IMR-90 (cell line): ENCODE data around the gene RFX1. TPM values are rescaled to one million over a fixed set of nuclear protein-coding genes. Genes with fewer than 3 reads are reported as not detected.

Experiments
- ATAC-seq: fragments of 200-7000 bp; cut with Tn5 transposase; 2 replicates; pipeline ENCODE4 v1.9.1; 2020; ENCODE audit warnings: low read depth, mild to moderate bottlenecking, moderate library complexity
- BruUV-seq: library from RNA; stranded (reverse); fragments of 400-500 nt; replicated peaks from 2 replicates; lab custom pipeline; 2021; lab: Mats Ljungman, UMichigan
- CTCF ChIA-PET: fragments of 300-600 bp; formaldehyde crosslinking; extraction: SDS; loops from one replicate; lab custom pipeline; 2021; ENCODE audit warnings: antibody characterized with exemption; lab: Yijun Ruan, JAX
- POLR2A ChIA-PET: fragments of 300-600 bp; sonication (Branson Sonifier 250); formaldehyde crosslinking; loops from one replicate; lab custom pipeline; 2022; ENCODE audit warnings: antibody characterized with exemption; ENCODE audit not compliant: unreplicated experiment; lab: Charles Lee
- DNase-seq: peaks from one replicate; pipeline ENCODE4 v3.0.0; 2013
- H2AFZ ChIP-seq: replicated peaks from 2 replicates; pipeline ENCODE3; 2013; ENCODE audit warnings: low read length, mild to moderate bottlenecking; ENCODE audit not compliant: poor library complexity
- H2AK5ac ChIP-seq: 2 replicates; pipeline ENCODE4 v1.6.1; 2013; ENCODE audit warnings: low read depth, low read length, inconsistent platforms
- H2AK9ac ChIP-seq: replicated peaks from 2 replicates; pipeline ENCODE3; 2013; ENCODE audit warnings: mild to moderate bottlenecking, low read depth, low read length, moderate library complexity; ENCODE audit not compliant: poor library complexity
- H2BK120ac ChIP-seq: 2 replicates; pipeline ENCODE4 v1.6.1; 2013; ENCODE audit warnings: low read depth, low read length, inconsistent platforms
- H2BK15ac ChIP-seq: 3 replicates; pipeline ENCODE4 v1.6.1; 2013; ENCODE audit warnings: low read depth, low read length, inconsistent platforms
- H2BK20ac ChIP-seq: 2 replicates; pipeline ENCODE4 v1.6.1; 2013; ENCODE audit warnings: low read depth, mild to moderate bottlenecking, inconsistent platforms, low read length, moderate library complexity
- H2BK5ac ChIP-seq: 2 replicates; pipeline ENCODE4 v1.6.1; 2013; ENCODE audit warnings: mild to moderate bottlenecking, low read depth, low read length, inconsistent platforms; ENCODE audit not compliant: poor library complexity, severe bottlenecking
- H3K14ac ChIP-seq: replicated peaks from 2 replicates; pipeline ENCODE4 v1.6.1; 2013; ENCODE audit warnings: low read depth, low read length, inconsistent platforms
- H3K18ac ChIP-seq: 2 replicates; pipeline ENCODE4 v1.6.1; 2013; ENCODE audit warnings: low read depth, low read length, control low read depth
- H3K23ac ChIP-seq: 2 replicates; pipeline ENCODE4 v1.6.1; 2013; ENCODE audit warnings: low read depth, low read length, inconsistent platforms
- H3K27ac ChIP-seq: 2 replicates; pipeline ENCODE4 v1.5.1; 2013; ENCODE audit warnings: mild to moderate bottlenecking, control low read depth, low read length; ENCODE audit not compliant: insufficient read depth
- H3K27me3 ChIP-seq: 2 replicates; pipeline ENCODE4 v1.6.1; 2013; ENCODE audit warnings: low read length; ENCODE audit not compliant: control insufficient read depth, insufficient read depth
- H3K36me3 ChIP-seq: 2 replicates; pipeline ENCODE4 v1.6.1; 2013; ENCODE audit warnings: low read length, mixed read lengths; ENCODE audit not compliant: control insufficient read depth, insufficient read depth
- H3K4ac ChIP-seq: 2 replicates; pipeline ENCODE4 v1.6.1; 2013; ENCODE audit warnings: low read depth, low read length, inconsistent platforms
- H3K4me1 ChIP-seq: 2 replicates; pipeline ENCODE4 v1.6.1; 2013; ENCODE audit warnings: low read length, mixed read lengths; ENCODE audit not compliant: control insufficient read depth, insufficient read depth
- H3K4me2 ChIP-seq: 2 replicates; pipeline ENCODE4 v1.6.1; 2013; ENCODE audit warnings: low read depth, mild to moderate bottlenecking, control low read depth, low read length, moderate library complexity
- H3K4me3 ChIP-seq: 2 replicates; pipeline ENCODE4 v1.5.1; 2013; ENCODE audit warnings: low read depth, mild to moderate bottlenecking, control low read depth, low read length, moderate library complexity; ENCODE audit not compliant: insufficient read depth
- H3K56ac ChIP-seq: 2 replicates; pipeline ENCODE4 v1.6.1; 2013; ENCODE audit warnings: low read length, inconsistent platforms; ENCODE audit not compliant: insufficient read depth; ENCODE audit errors: extremely low read depth
- H3K79me1 ChIP-seq, 2 experiments: 2 replicates each; pipeline ENCODE4 v1.6.1; 2013; ENCODE audit warnings: low read length in 2 of 2, inconsistent platforms in 1 of 2, low read depth in 1 of 2
- H3K9ac ChIP-seq: 2 replicates; pipeline ENCODE4 v1.6.1; 2013; ENCODE audit warnings: low read depth, low read length, control low read depth
- H3K9me1 ChIP-seq: 2 replicates; pipeline ENCODE4 v1.6.1; 2013; ENCODE audit warnings: low read length, inconsistent platforms; ENCODE audit not compliant: insufficient read depth
- H3K9me3 ChIP-seq: 2 replicates; pipeline ENCODE4 v1.6.1; 2013; ENCODE audit warnings: low read length; ENCODE audit not compliant: control insufficient read depth, insufficient read depth
- H4K20me1 ChIP-seq: 2 replicates; pipeline ENCODE4 v1.6.1; 2013; ENCODE audit warnings: low read length, inconsistent platforms; ENCODE audit not compliant: insufficient read depth
- H4K5ac ChIP-seq: 2 replicates; pipeline ENCODE4 v1.6.1; 2013; ENCODE audit warnings: mild to moderate bottlenecking, low read depth, low read length, control low read depth
- H4K8ac ChIP-seq, 2 experiments: 2 replicates each; pipeline ENCODE4 v1.6.1; 2013; ENCODE audit warnings: low read depth in 2 of 2, low read length in 2 of 2, control low read depth in 1 of 2, inconsistent platforms in 1 of 2
- H4K91ac ChIP-seq: 2 replicates; pipeline ENCODE4 v1.6.1; 2013; ENCODE audit warnings: low read depth, low read length, inconsistent platforms; ENCODE audit not compliant: insufficient read depth
- BHLHE40 ChIP-seq: fragments of 150-350 bp; IDR thresholded peaks from 2 replicates; pipeline ENCODE4 v1.6.1; 2016; ENCODE audit warnings: mild to moderate bottlenecking, low read depth, low read length
- MAFK ChIP-seq: IDR thresholded peaks from 2 replicates; pipeline ENCODE4 v1.6.1; 2012; ENCODE audit warnings: low read depth, low read length, improper control_type of control experiment
- RFX5 ChIP-seq: IDR thresholded peaks from 2 replicates; pipeline ENCODE4 v1.8.0; 2012; ENCODE audit warnings: low read depth, mild to moderate bottlenecking, low read length, moderate library complexity
- WGBS, 2 experiments: methylation state at CpG; one replicate each; pipeline versions ENCODE4 v1.1.5 to v1.1.7; 2013; ENCODE audit warnings: missing lambda C conversion rate in 2 of 2; ENCODE audit not compliant: insufficient read length in 1 of 2; ENCODE audit errors: extremely low coverage in 2 of 2; 5-methylcytosine and 5-hydroxymethylcytosine counted together
- dilution Hi-C: fragments of 300-500 bp; cut with HindIII; formaldehyde crosslinking; loops from one replicate; pipeline ENCODE4 v1.14.3; 2018; ENCODE audit warnings: low sequenced_read_pairs; ENCODE audit not compliant: unreplicated experiment
- in situ Hi-C: fragments of 300-500 bp; cut with MboI; formaldehyde crosslinking; loops from 3 replicates; pipeline ENCODE4 v1.14.3; 2019; ENCODE audit warnings: low sequenced_read_pairs, inconsistent platforms, mixed read lengths
- intact Hi-C: fragments of 100-400 bp; cut with micrococcal nuclease; formaldehyde crosslinking; loops from 2 replicates; pipeline ENCODE4 v1.10.0; 2022
- polyA plus RNA-seq, 3 experiments: library from polyadenylated mRNA; depleted of rRNA; stranded (reverse); fragments of >200 nt; gene quantifications; 2 replicates each; pipeline ENCODE4 v1.2.3, GENCODE V29; 2012; ENCODE audit warnings: low replicate concordance in 1 of 3
- total RNA-seq: library from RNA; depleted of rRNA; stranded (reverse); fragments of >200 nt; gene quantifications from 2 replicates; pipeline ENCODE4 v1.2.3, GENCODE V29; 2012; rRNA removed
- TF ChIP-seq, protein P1 (sequence below): conservative IDR thresholded peaks from 2 replicates; pipeline ENCODE4 v1.5.1; 2012; ENCODE audit warnings: mild to moderate bottlenecking, low read depth, low read length, improper control_type of control experiment

Gene RFX1
- total and polyA plus RNA-seq, 2 of the 4 experiments (the other 2 are of a cell fraction): 0.36 to 3.1 TPM

DNA sequence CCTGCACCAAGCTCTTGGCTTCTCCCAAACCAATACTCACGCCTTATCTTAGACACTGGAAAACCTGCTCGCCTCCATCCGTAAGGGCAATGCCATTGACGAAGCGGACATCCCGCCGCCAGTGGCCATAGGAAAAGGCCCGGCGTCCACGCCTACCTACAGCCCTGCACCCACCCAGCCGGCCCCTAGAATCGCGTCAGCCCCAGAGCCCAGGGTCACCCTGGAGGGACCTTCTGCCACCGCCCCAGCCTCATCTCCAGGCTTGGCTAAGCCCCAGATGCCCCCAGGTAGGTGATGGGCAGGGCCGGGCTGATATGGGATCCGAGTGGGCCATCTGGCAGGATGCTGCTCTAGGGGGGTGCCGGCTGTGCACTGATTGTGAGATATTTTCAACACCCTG lies 92.8 kb downstream of the RFX1 start:
- H2AFZ ChIP-seq: no peak overlapping the region
- WGBS, 2 experiments: 100% methylated on average over 4 of the region's 17 CpGs; no CpG with 5 or more reads in 1 of the 2 experiments
- H3K4ac ChIP-seq: no peak overlapping the region
- no peak overlapping the region for H3K9ac ChIP-seq
- H3K23ac ChIP-seq: no peak overlapping the region
- no peak overlapping the region for H2BK20ac ChIP-seq
- H2AK9ac ChIP-seq: no peak overlapping the region
- no peak overlapping the region for H3K4me2 ChIP-seq
- no peaks in the 10 kb centered on the region for H4K20me1 ChIP-seq
- no peak overlapping the region for H2AK5ac ChIP-seq
- DNase-seq: no peak
- H3K36me3 ChIP-seq: peaks cover 31% of the 10 kb centered on the region
- H3K27ac ChIP-seq: no peak overlapping the region
- intact Hi-C loops (no loop called here), in situ Hi-C loops (no loop called here), dilution Hi-C loops (no loop called here)
- no peak overlapping the region for H3K14ac ChIP-seq
- ChIA-PET POLR2A (no interaction called here), CTCF (no interaction called here)
- peaks cover 2% of the 10 kb centered on the region; the same call in 1 of the 2 replicates for H3K4me1 ChIP-seq
- H3K9me3 ChIP-seq: no peaks in the 10 kb centered on the region
- H3K18ac ChIP-seq: no peak overlapping the region
- ATAC-seq: no peak
- no peak overlapping the region for H4K91ac ChIP-seq
- H2BK15ac ChIP-seq: no peak overlapping the region
- no peak overlapping the region for H2BK120ac ChIP-seq
- H3K9me1 ChIP-seq: no peaks in the 10 kb centered on the region
- no TSS peak for BruUV-seq
- H3K4me3 ChIP-seq: no peak overlapping the region
- H4K8ac ChIP-seq: no peak overlapping the region
- H3K56ac ChIP-seq: no peak overlapping the region
- no peak overlapping the region for H4K5ac ChIP-seq
- no peaks in the 10 kb centered on the region for H3K27me3 ChIP-seq
- H3K79me1 ChIP-seq: no peaks in the 10 kb centered on the region
- H2BK5ac ChIP-seq: no peak overlapping the region
- TF ChIP-seq BHLHE40 (no peak), MAFK (no peak), RFX5 (no peak)
- TF ChIP-seq, protein P1, sequence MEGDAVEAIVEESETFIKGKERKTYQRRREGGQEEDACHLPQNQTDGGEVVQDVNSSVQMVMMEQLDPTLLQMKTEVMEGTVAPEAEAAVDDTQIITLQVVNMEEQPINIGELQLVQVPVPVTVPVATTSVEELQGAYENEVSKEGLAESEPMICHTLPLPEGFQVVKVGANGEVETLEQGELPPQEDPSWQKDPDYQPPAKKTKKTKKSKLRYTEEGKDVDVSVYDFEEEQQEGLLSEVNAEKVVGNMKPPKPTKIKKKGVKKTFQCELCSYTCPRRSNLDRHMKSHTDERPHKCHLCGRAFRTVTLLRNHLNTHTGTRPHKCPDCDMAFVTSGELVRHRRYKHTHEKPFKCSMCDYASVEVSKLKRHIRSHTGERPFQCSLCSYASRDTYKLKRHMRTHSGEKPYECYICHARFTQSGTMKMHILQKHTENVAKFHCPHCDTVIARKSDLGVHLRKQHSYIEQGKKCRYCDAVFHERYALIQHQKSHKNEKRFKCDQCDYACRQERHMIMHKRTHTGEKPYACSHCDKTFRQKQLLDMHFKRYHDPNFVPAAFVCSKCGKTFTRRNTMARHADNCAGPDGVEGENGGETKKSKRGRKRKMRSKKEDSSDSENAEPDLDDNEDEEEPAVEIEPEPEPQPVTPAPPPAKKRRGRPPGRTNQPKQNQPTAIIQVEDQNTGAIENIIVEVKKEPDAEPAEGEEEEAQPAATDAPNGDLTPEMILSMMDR: no peak

Other genes with a start within 250 kb of the RFX1 start
- 26.7 and 28.9 TPM in 2 replicates for gene MRI1, start 241.8 kb downstream of the RFX1 start, total RNA-seq
- gene MRI1, start 241.8 kb downstream of the RFX1 start, polyA plus RNA-seq (2012; rRNA removed): 37.6 and 45.5 TPM in 2 replicates
- gene C19orf53, start 231.9 kb downstream of the RFX1 start, total RNA-seq: 61.3 and 68.3 TPM in 2 replicates
- 290 and 349 TPM in 2 replicates for gene C19orf53, start 231.9 kb downstream of the RFX1 start, polyA plus RNA-seq (2012; rRNA removed)
- 1.9 and 2.2 TPM in 2 replicates for gene ZSWIM4, start 210.9 kb downstream of the RFX1 start, total RNA-seq
- gene ZSWIM4, start 210.9 kb downstream of the RFX1 start, polyA plus RNA-seq (2012; rRNA removed): 6.2 and 7.6 TPM in 2 replicates
- not detected in 2 replicates for gene NANOS3, start 129.2 kb downstream of the RFX1 start, total RNA-seq
- 0.63 and 0.85 TPM in 2 replicates for gene NANOS3, start 129.2 kb downstream of the RFX1 start, polyA plus RNA-seq (2012; rRNA removed)
- gene BRME1, start 100.2 kb downstream of the RFX1 start, total RNA-seq: 0.18 and 0.28 TPM in 2 replicates
- 0.38 and 0.56 TPM in 2 replicates for gene BRME1, start 100.2 kb downstream of the RFX1 start, polyA plus RNA-seq (2012; rRNA removed)
- gene CC2D1A, start 100.1 kb downstream of the RFX1 start, total RNA-seq: 3.9 and 4.1 TPM in 2 replicates
- 12.4 and 14.7 TPM in 2 replicates for gene CC2D1A, start 100.1 kb downstream of the RFX1 start, polyA plus RNA-seq (2012; rRNA removed)
- gene PODNL1, start 67.9 kb downstream of the RFX1 start, total RNA-seq: under 0.01 TPM in 2 replicates
- gene PODNL1, start 67.9 kb downstream of the RFX1 start, polyA plus RNA-seq (2012; rRNA removed): 2.3 and 2.4 TPM in 2 replicates
- gene DCAF15, start 53.8 kb downstream of the RFX1 start, total RNA-seq: 6.8 and 7.5 TPM in 2 replicates
- 31.0 and 31.9 TPM in 2 replicates for gene DCAF15, start 53.8 kb downstream of the RFX1 start, polyA plus RNA-seq (2012; rRNA removed)
- not detected in 2 replicates for gene RLN3, start 21.8 kb upstream of the RFX1 start, total RNA-seq
- gene RLN3, start 21.8 kb upstream of the RFX1 start, polyA plus RNA-seq (2012; rRNA removed): not detected in 2 replicates
- gene IL27RA, start 25.4 kb upstream of the RFX1 start, total RNA-seq: 2.8 and 2.9 TPM in 2 replicates
- 4.7 and 5.1 TPM in 2 replicates for gene IL27RA, start 25.4 kb upstream of the RFX1 start, polyA plus RNA-seq (2012; rRNA removed)
- under 0.01 and 0.18 TPM in 2 replicates for gene PALM3, start 55.8 kb upstream of the RFX1 start, total RNA-seq
- 0.52 and 0.84 TPM in 2 replicates for gene PALM3, start 55.8 kb upstream of the RFX1 start, polyA plus RNA-seq (2012; rRNA removed)
- gene MISP3, start 66.5 kb upstream of the RFX1 start, total RNA-seq: under 0.01 TPM in 2 replicates
- 0.68 and 0.86 TPM in 2 replicates for gene MISP3, start 66.5 kb upstream of the RFX1 start, polyA plus RNA-seq (2012; rRNA removed)
- gene C19orf67, start 79.5 kb upstream of the RFX1 start, total RNA-seq: not detected in 2 replicates
- not detected in 2 replicates for gene C19orf67, start 79.5 kb upstream of the RFX1 start, polyA plus RNA-seq (2012; rRNA removed)
- gene SAMD1, start 84.4 kb upstream of the RFX1 start, total RNA-seq: 6.5 and 7.5 TPM in 2 replicates
- 14.1 and 16.3 TPM in 2 replicates for gene SAMD1, start 84.4 kb upstream of the RFX1 start, polyA plus RNA-seq (2012; rRNA removed)
- 18.1 TPM in 2 replicates for gene PRKACA, start 111.4 kb upstream of the RFX1 start, total RNA-seq
- 67.1 and 94.5 TPM in 2 replicates for gene PRKACA, start 111.4 kb upstream of the RFX1 start, polyA plus RNA-seq (2012; rRNA removed)
- gene ASF1B, start 130.3 kb upstream of the RFX1 start, total RNA-seq: 10.4 and 13.1 TPM in 2 replicates
- gene ASF1B, start 130.3 kb upstream of the RFX1 start, polyA plus RNA-seq (2012; rRNA removed): 11.3 and 12.1 TPM in 2 replicates
- 0.72 and 1.4 TPM in 2 replicates for gene ADGRL1, start 199.8 kb upstream of the RFX1 start, total RNA-seq
- 2.2 and 2.4 TPM in 2 replicates for gene ADGRL1, start 199.8 kb upstream of the RFX1 start, polyA plus RNA-seq (2012; rRNA removed)